ENCODE data around the gene LCA5L. TPM values are rescaled to one million over a fixed set of nuclear protein-coding genes. Genes with fewer than 3 reads are reported as not detected.

LCA5L gene
- 1 to 10 TPM; 3.8 to 8.2 (median 4.4) TPM for polyA plus RNA-seq (ENCODE audit: insufficient read length in 4 of 4)

GRCh38 chr21:39445321-39446269, at the start of gene LCA5L:
Gene LCA5L, minus strand, starts transcription at chr21:39445778. Its CDS starts 17,285 bp downstream, at chr21:39428493.
- DNase-seq (ENCODE audit: low read depth in 4 of 4, low spot score in 3 of 4): peak; percentile 80 to 88 (median 85)

GRCh38 chr21:39489380-39489924, 43.9 kb upstream of the LCA5L start:
- no peak for DNase-seq (ENCODE audit: low read depth in 4 of 4, low spot score in 3 of 4)

- no peak for DNase-seq (ENCODE audit: low read depth in 4 of 4, low spot score in 3 of 4)
These were observed 39.2 kb upstream of the LCA5L start for GRCh38 chr21:39484711-39485276.

GRCh38 chr21:39483917-39484316, 38.3 kb upstream of the LCA5L start:
- no peak for DNase-seq (ENCODE audit: low read depth in 4 of 4, low spot score in 3 of 4)

- DNase-seq (ENCODE audit: low read depth in 4 of 4, low spot score in 3 of 4): no peak
These were observed 36.3 kb upstream of the LCA5L start for GRCh38 chr21:39481886-39482285.

GRCh38 chr21:39480271-39480670, 34.7 kb upstream of the LCA5L start:
- no peak for DNase-seq (ENCODE audit: low read depth in 4 of 4, low spot score in 3 of 4)

- DNase-seq (ENCODE audit: low read depth in 4 of 4, low spot score in 3 of 4): no peak
These were observed 34.2 kb upstream of the LCA5L start for GRCh38 chr21:39479814-39480182.

GRCh38 chr21:39479164-39479813, 33.7 kb upstream of the LCA5L start:
- no peak for DNase-seq (ENCODE audit: low read depth in 4 of 4, low spot score in 3 of 4)

- DNase-seq (ENCODE audit: low read depth in 4 of 4, low spot score in 3 of 4): no peak
These were observed 29.0 kb upstream of the LCA5L start for GRCh38 chr21:39474611-39475010.

- no peak for DNase-seq (ENCODE audit: low read depth in 4 of 4, low spot score in 3 of 4)
These were observed 27.2 kb upstream of the LCA5L start for GRCh38 chr21:39472786-39473185.

- DNase-seq (ENCODE audit: low read depth in 4 of 4, low spot score in 3 of 4): no peak
These were observed 26.0 kb upstream of the LCA5L start for GRCh38 chr21:39471598-39471997.

- no peak for DNase-seq (ENCODE audit: low read depth in 4 of 4, low spot score in 3 of 4)
These were observed 23.0 kb upstream of the LCA5L start for GRCh38 chr21:39468559-39468958.

GRCh38 chr21:39467746-39468145, 22.2 kb upstream of the LCA5L start:
- DNase-seq (ENCODE audit: low read depth in 4 of 4, low spot score in 3 of 4): no peak

- DNase-seq (ENCODE audit: low read depth in 4 of 4, low spot score in 3 of 4): no peak
These were observed 21.0 kb upstream of the LCA5L start for GRCh38 chr21:39466584-39466983.

- no peak for DNase-seq (ENCODE audit: low read depth in 4 of 4, low spot score in 3 of 4)
These were observed 17.7 kb upstream of the LCA5L start for GRCh38 chr21:39463308-39463707.

GRCh38 chr21:39461419-39461818, 15.8 kb upstream of the LCA5L start:
- DNase-seq (ENCODE audit: low read depth in 4 of 4, low spot score in 3 of 4): no peak

GRCh38 chr21:39456665-39457064, 11.1 kb upstream of the LCA5L start:
- DNase-seq (ENCODE audit: low read depth in 4 of 4, low spot score in 3 of 4): no peak

GRCh38 chr21:39454949-39455668, 9.5 kb upstream of the LCA5L start:
- no peak for DNase-seq (ENCODE audit: low read depth in 4 of 4, low spot score in 3 of 4)

GRCh38 chr21:39453571-39454179, 8.1 kb upstream of the LCA5L start:
- DNase-seq (ENCODE audit: low read depth in 4 of 4, low spot score in 3 of 4): no peak

GRCh38 chr21:39452970-39453342, 7.4 kb upstream of the LCA5L start:
- no peak for DNase-seq (ENCODE audit: low read depth in 4 of 4, low spot score in 3 of 4)
